ENCODE measurements around the gene PNPLA7.

GRCh38 chr9:137438591-137439157 lies 111.5 kb downstream of the PNPLA7 start:
- TF ChIP-seq, protein P1, sequence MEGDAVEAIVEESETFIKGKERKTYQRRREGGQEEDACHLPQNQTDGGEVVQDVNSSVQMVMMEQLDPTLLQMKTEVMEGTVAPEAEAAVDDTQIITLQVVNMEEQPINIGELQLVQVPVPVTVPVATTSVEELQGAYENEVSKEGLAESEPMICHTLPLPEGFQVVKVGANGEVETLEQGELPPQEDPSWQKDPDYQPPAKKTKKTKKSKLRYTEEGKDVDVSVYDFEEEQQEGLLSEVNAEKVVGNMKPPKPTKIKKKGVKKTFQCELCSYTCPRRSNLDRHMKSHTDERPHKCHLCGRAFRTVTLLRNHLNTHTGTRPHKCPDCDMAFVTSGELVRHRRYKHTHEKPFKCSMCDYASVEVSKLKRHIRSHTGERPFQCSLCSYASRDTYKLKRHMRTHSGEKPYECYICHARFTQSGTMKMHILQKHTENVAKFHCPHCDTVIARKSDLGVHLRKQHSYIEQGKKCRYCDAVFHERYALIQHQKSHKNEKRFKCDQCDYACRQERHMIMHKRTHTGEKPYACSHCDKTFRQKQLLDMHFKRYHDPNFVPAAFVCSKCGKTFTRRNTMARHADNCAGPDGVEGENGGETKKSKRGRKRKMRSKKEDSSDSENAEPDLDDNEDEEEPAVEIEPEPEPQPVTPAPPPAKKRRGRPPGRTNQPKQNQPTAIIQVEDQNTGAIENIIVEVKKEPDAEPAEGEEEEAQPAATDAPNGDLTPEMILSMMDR (IDR thresholded peaks at IDR 0.05) = no peak
- TF ChIP-seq POLR2AphosphoS5 (IDR thresholded peaks at IDR 0.05) (no peak), POLR2A (IDR thresholded peaks at IDR 0.05) (no peak), EP300 (IDR thresholded peaks at IDR 0.05) (no peak)

All from suprapubic skin (tissue), 4 donors.